Stimulated activated CD8-positive, alpha-beta memory T cell treated with anti-CD3 and anti-CD28 coated beads, Interleukin-2, amount 100 ng/mL, for 1 hour (primary cell): Measurements from ENCODE around the gene RGPD5.
"Not testable (repeated sequence)": the region's sequence is repeated elsewhere in the genome, so short reads cannot be mapped to it uniquely, and the experiment has no call there.

ENCODE experiments used
- DNase-seq, 2 donors: peaks; one replicate each; pipeline ENCODE4 v3.0.0-alpha.2; 2020; ENCODE audit warnings: low read depth in 2 of 2

RGPD5 gene

GRCh38 chr2:109893736-109894135 is 99.6 kb downstream of the RGPD5 start:
- not testable (repeated sequence) for DNase-seq

- not testable (repeated sequence) for DNase-seq
Observed at GRCh38 chr2:109894141-109894540, 100.0 kb downstream of the RGPD5 start.

GRCh38 chr2:109895090-109895869 is 101.2 kb downstream of the RGPD5 start:
- DNase-seq: not testable (repeated sequence)

- not testable (repeated sequence) for DNase-seq
Observed at GRCh38 chr2:109896212-109896611, 102.1 kb downstream of the RGPD5 start.

GRCh38 chr2:109897769-109898461 is 103.8 kb downstream of the RGPD5 start:
- DNase-seq: not testable (repeated sequence)

- not testable (repeated sequence) for DNase-seq
Observed at GRCh38 chr2:109898462-109899336, 104.6 kb downstream of the RGPD5 start, which contains the start of gene LIMS3. Gene LIMS3, plus strand, starts transcription at chr2:109898688. Its CDS starts 41 bp downstream, at chr2:109898729.

GRCh38 chr2:109905796-109906195 is 111.7 kb downstream of the RGPD5 start:
- DNase-seq: not testable (repeated sequence)
